Stimulated activated naive CD8-positive, alpha-beta T cell treated with anti-CD3 and anti-CD28 coated beads, Interleukin-15, amount 100 ng/mL, for 72 hours (primary cell): Measurements from ENCODE around the gene NRDC.

Experiments
- ATAC-seq: fragments of 150-1000 bp; cut with Tn5 transposase; 2 replicates; pipeline ENCODE4 v1.10.0; 2021; ENCODE audit warnings: mild to moderate bottlenecking, moderate library complexity
- DNase-seq, 2 donors: peaks; one replicate each; pipeline ENCODE4 v3.0.0; 2021 to 2022
- H3K27ac Mint-ChIP-seq, 2 donors: one replicate each; pipeline ENCODE4 v1.8.0; 2022; ENCODE audit warnings: mild to moderate bottlenecking in 2 of 2, mixed read lengths in 2 of 2, moderate library complexity in 2 of 2
- H3K27me3 Mint-ChIP-seq: one replicate; pipeline ENCODE4 v1.8.0; 2022; ENCODE audit warnings: mixed read lengths
- H3K4me1 Mint-ChIP-seq: one replicate; pipeline ENCODE4 v1.8.0; 2022; ENCODE audit warnings: mild to moderate bottlenecking, mixed read lengths
- H3K4me3 Mint-ChIP-seq, 2 donors: one replicate each; pipeline ENCODE4 v1.8.0; 2022; ENCODE audit warnings: mild to moderate bottlenecking in 2 of 2, mixed read lengths in 2 of 2, moderate library complexity in 1 of 2
- H3K9me3 Mint-ChIP-seq, 2 donors: one replicate each; pipeline ENCODE4 v1.8.0; 2022; ENCODE audit warnings: mixed read lengths in 2 of 2

The NRDC gene

GRCh38 chr1:51768971-51769588 is 109.4 kb downstream of the NRDC start:
- H3K9me3 Mint-ChIP-seq = no peaks in the 10 kb centered on the region
- H3K27ac Mint-ChIP-seq = no peak overlapping the region
- H3K27me3 Mint-ChIP-seq = no peaks in the 10 kb centered on the region
- no peak overlapping the region for H3K4me3 Mint-ChIP-seq
- peak; percentile 60 for ATAC-seq
- peaks cover 13% of the 10 kb centered on the region for H3K4me1 Mint-ChIP-seq
- peak in 1 of 2 donors; percentile 10 for DNase-seq

- no peak overlapping the region for H3K4me3 Mint-ChIP-seq
- H3K4me1 Mint-ChIP-seq = peaks cover 9% of the 10 kb centered on the region
- DNase-seq (no peak), ATAC-seq (no peak)
- H3K27ac Mint-ChIP-seq = no peak overlapping the region
- H3K9me3 Mint-ChIP-seq = no peaks in the 10 kb centered on the region
- H3K27me3 Mint-ChIP-seq = no peaks in the 10 kb centered on the region
These were observed 117.2 kb downstream of the NRDC start for GRCh38 chr1:51761351-51761750.

GRCh38 chr1:51760872-51761271 is 117.7 kb downstream of the NRDC start:
- no peaks in the 10 kb centered on the region for H3K27me3 Mint-ChIP-seq
- ATAC-seq (no peak), DNase-seq (no peak)
- no peak overlapping the region for H3K4me3 Mint-ChIP-seq
- peaks cover 9% of the 10 kb centered on the region for H3K4me1 Mint-ChIP-seq
- H3K27ac Mint-ChIP-seq = no peak overlapping the region
- H3K9me3 Mint-ChIP-seq = no peaks in the 10 kb centered on the region

- no peak overlapping the region for H3K4me3 Mint-ChIP-seq
- no peak for ATAC-seq
- H3K4me1 Mint-ChIP-seq = peaks cover 16% of the 10 kb centered on the region
- no peaks in the 10 kb centered on the region for H3K27me3 Mint-ChIP-seq
- H3K27ac Mint-ChIP-seq = no peak overlapping the region
- no peak for DNase-seq
- H3K9me3 Mint-ChIP-seq = no peaks in the 10 kb centered on the region
These were observed 120.2 kb downstream of the NRDC start for GRCh38 chr1:51758310-51758709.

- no peak for ATAC-seq
- Mint-ChIP-seq H3K9me3 (peaks cover 0 to 7% of the 10 kb centered on the region in 2 donors), H3K27me3 (no peaks in the 10 kb centered on the region), H3K4me1 (peaks cover 16% of the 10 kb centered on the region), H3K4me3 (no peak overlapping the region), H3K27ac (no peak overlapping the region)
- DNase-seq = no peak
These were observed 122.2 kb downstream of the NRDC start for GRCh38 chr1:51756290-51756689.

GRCh38 chr1:51755437-51755836 is 123.1 kb downstream of the NRDC start:
- H3K4me1 Mint-ChIP-seq = peaks cover 14% of the 10 kb centered on the region
- ATAC-seq (no peak), DNase-seq (no peak)
- H3K9me3 Mint-ChIP-seq = peaks cover 0 to 7% of the 10 kb centered on the region in 2 donors
- no peaks in the 10 kb centered on the region for H3K27me3 Mint-ChIP-seq
- H3K27ac Mint-ChIP-seq = no peak overlapping the region
- no peak overlapping the region for H3K4me3 Mint-ChIP-seq

GRCh38 chr1:51754666-51755065 is 123.9 kb downstream of the NRDC start:
- peaks cover 0 to 7% of the 10 kb centered on the region in 2 donors for H3K9me3 Mint-ChIP-seq
- no peak for ATAC-seq
- no peak overlapping the region for H3K27ac Mint-ChIP-seq
- H3K4me1 Mint-ChIP-seq = peaks cover 7% of the 10 kb centered on the region
- no peaks in the 10 kb centered on the region for H3K27me3 Mint-ChIP-seq
- H3K4me3 Mint-ChIP-seq = no peak overlapping the region
- DNase-seq = no peak

- no peak overlapping the region for H3K27ac Mint-ChIP-seq
- peaks cover 0 to 7% of the 10 kb centered on the region in 2 donors for H3K9me3 Mint-ChIP-seq
- peak; percentile 62 for ATAC-seq
- no peak for DNase-seq
- H3K4me3 Mint-ChIP-seq = no peak overlapping the region
- H3K27me3 Mint-ChIP-seq = no peaks in the 10 kb centered on the region
- H3K4me1 Mint-ChIP-seq = peaks cover 7% of the 10 kb centered on the region
These were observed 124.6 kb downstream of the NRDC start for GRCh38 chr1:51753969-51754368.

- ATAC-seq (no peak), DNase-seq (no peak)
- Mint-ChIP-seq H3K4me3 (no peak overlapping the region), H3K27me3 (no peaks in the 10 kb centered on the region), H3K4me1 (peaks cover 7% of the 10 kb centered on the region), H3K9me3 (peaks cover 0 to 7% of the 10 kb centered on the region in 2 donors), H3K27ac (peak overlapping the region in 1 of 2 donors; percentile 35)
These were observed 126.2 kb downstream of the NRDC start for GRCh38 chr1:51752073-51752948.

GRCh38 chr1:51750729-51751128 is 127.8 kb downstream of the NRDC start:
- Mint-ChIP-seq H3K4me1 (peaks cover 7% of the 10 kb centered on the region), H3K27ac (no peak overlapping the region), H3K9me3 (peaks cover 0 to 7% of the 10 kb centered on the region in 2 donors), H3K4me3 (no peak overlapping the region), H3K27me3 (no peaks in the 10 kb centered on the region)
- no peak for DNase-seq
- no peak for ATAC-seq

GRCh38 chr1:51750218-51750617 is 128.3 kb downstream of the NRDC start:
- no peak overlapping the region for H3K4me3 Mint-ChIP-seq
- H3K4me1 Mint-ChIP-seq = peaks cover 7% of the 10 kb centered on the region
- ATAC-seq = no peak
- H3K27me3 Mint-ChIP-seq = no peaks in the 10 kb centered on the region
- DNase-seq = no peak
- no peak overlapping the region for H3K27ac Mint-ChIP-seq
- peaks cover 0 to 7% of the 10 kb centered on the region in 2 donors for H3K9me3 Mint-ChIP-seq

- no peak for DNase-seq
- no peak overlapping the region for H3K4me3 Mint-ChIP-seq
- no peak overlapping the region for H3K27ac Mint-ChIP-seq
These were observed 129.4 kb downstream of the NRDC start for GRCh38 chr1:51749151-51749550.

GRCh38 chr1:51745304-51745570 is 133.3 kb downstream of the NRDC start:
- ATAC-seq (no peak), DNase-seq (no peak)
- Mint-ChIP-seq H3K4me3 (no peak overlapping the region), H3K27ac (no peak overlapping the region), H3K9me3 (no peaks in the 10 kb centered on the region), H3K4me1 (peaks cover 19% of the 10 kb centered on the region), H3K27me3 (no peaks in the 10 kb centered on the region)

More at GRCh38 chr1:51749151-51749550, 129.4 kb downstream of the NRDC start:
- Mint-ChIP-seq H3K4me1 (peaks cover 14% of the 10 kb centered on the region), H3K9me3 (peaks cover 0 to 7% of the 10 kb centered on the region in 2 donors), H3K27me3 (no peaks in the 10 kb centered on the region)
- no peak for ATAC-seq

GRCh38 chr1:51744506-51745303 is 133.8 kb downstream of the NRDC start:
- Mint-ChIP-seq H3K27me3 (no peaks in the 10 kb centered on the region), H3K4me1 (peaks cover 19% of the 10 kb centered on the region), H3K9me3 (no peaks in the 10 kb centered on the region), H3K4me3 (no peak overlapping the region), H3K27ac (no peak overlapping the region)
- no peak for DNase-seq
- ATAC-seq = no peak

GRCh38 chr1:51741121-51741681 is 137.3 kb downstream of the NRDC start:
- no peak overlapping the region for H3K27ac Mint-ChIP-seq
- H3K27me3 Mint-ChIP-seq = no peaks in the 10 kb centered on the region
- H3K4me1 Mint-ChIP-seq = peaks cover 33% of the 10 kb centered on the region
- no peaks in the 10 kb centered on the region for H3K9me3 Mint-ChIP-seq
- ATAC-seq (no peak), DNase-seq (no peak)
- no peak overlapping the region for H3K4me3 Mint-ChIP-seq
